Peyer's patch (tissue), 4 donors: ENCODE data around the gene CBX8.

ENCODE experiments used
- CTCF ChIP-seq, 6 experiments: fragments of 450-650 bp in 4 of 6; fragments of 200-600 bp in 2 of 6; sonication (generic) in 1 of 6; IDR thresholded peaks; one replicate each; pipeline ENCODE4 v1.5.1; 2017 to 2019; ENCODE audit warnings: antibody characterized with exemption in 6 of 6, mild to moderate bottlenecking in 3 of 6, moderate library complexity in 1 of 6
- POLR2A ChIP-seq, 2 donors: fragments of 450-650 bp; IDR thresholded peaks; one replicate each; pipeline ENCODE4 v1.5.1; 2017; ENCODE audit warnings: antibody characterized with exemption in 2 of 2, mild to moderate bottlenecking in 2 of 2, moderate library complexity in 2 of 2

DNA sequence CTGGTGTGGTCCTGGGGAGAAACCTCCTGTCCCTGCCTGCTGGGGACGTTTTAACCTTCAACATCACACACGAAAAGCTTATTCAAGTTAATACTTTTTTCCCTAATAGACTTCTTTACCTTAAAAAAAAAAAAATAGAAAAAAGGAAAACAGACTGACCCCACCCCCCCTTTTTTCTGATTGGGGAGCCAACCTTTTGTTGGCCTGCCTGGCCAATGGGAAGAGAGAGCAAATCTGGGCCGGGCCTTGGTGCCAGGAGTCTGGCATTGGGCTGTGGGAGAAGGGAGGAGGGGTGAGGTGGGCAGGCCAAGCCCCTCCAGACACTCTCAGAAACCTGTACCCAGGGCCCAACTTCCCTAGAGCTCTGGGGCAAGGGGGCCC is 3.0 kb downstream of the CBX8 start:
- TF ChIP-seq CTCF (IDR thresholded peaks at IDR 0.05) = no peak
- TF ChIP-seq POLR2A (IDR thresholded peaks at IDR 0.05) = no peak
